ENCODE measurements around the gene FUCA2. TPM values are rescaled to one million over a fixed set of nuclear protein-coding genes. Genes with fewer than 3 reads are reported as not detected.

FUCA2 gene
- total and polyA plus RNA-seq, 4 donors: 24.8 to 79.3 (median 41.5) TPM

GRCh38 chr6:143516690-143517446 lies 5.3 kb upstream of the FUCA2 start:
- WGBS, 2 donors: 76 to 79% methylated on average over 2 of the region's 2 CpGs
- no peak for ATAC-seq (ENCODE audit: insufficient read depth, low FRiP score)

GRCh38 chr6:143515766-143516355 lies 4.3 kb upstream of the FUCA2 start:
- no peak overlapping the region for H3K9ac ChIP-seq (ENCODE audit: insufficient read depth in 1 of 2, low read length in 2 of 2)
- peak overlapping the region in 1 of 2 donors; percentile 76 for H3K27ac ChIP-seq (ENCODE audit: low read depth in 1 of 2, low read length in 1 of 2)
- 80 to 90% methylated on average over 7 of the region's 7 CpGs for WGBS, 2 donors
- no peaks in the 10 kb centered on the region for H3K9me3 ChIP-seq (ENCODE audit: control insufficient read depth in 4 of 4, insufficient read depth in 3 of 4, low read length in 3 of 4)
- ATAC-seq (ENCODE audit: insufficient read depth, low FRiP score) (no peak), DNase-seq (no peak)
- peaks cover 0 to 3% (median 0%) of the 10 kb centered on the region in 3 donors for H3K27me3 ChIP-seq (ENCODE audit: control insufficient read depth in 3 of 3, insufficient read depth in 3 of 3, low read length in 2 of 3)
- H3K4me3 ChIP-seq: no peak overlapping the region
- H3K36me3 ChIP-seq (ENCODE audit: control insufficient read depth in 4 of 4, insufficient read depth in 4 of 4, low read length in 4 of 4): no peaks in the 10 kb centered on the region
- no peak for TF ChIP-seq CTCF (IDR thresholded peaks at IDR 0.05; ENCODE audit: control extremely low read depth, extremely low read depth)
- peaks cover 0 to 23% (median 11%) of the 10 kb centered on the region in 5 donors for H3K4me1 ChIP-seq (ENCODE audit: control insufficient read depth in 5 of 5, insufficient read depth in 5 of 5, low read length in 5 of 5)

More at GRCh38 chr6:143516690-143517446, 5.3 kb upstream of the FUCA2 start:
- no peaks in the 10 kb centered on the region for H3K36me3 ChIP-seq (ENCODE audit: control insufficient read depth in 4 of 4, insufficient read depth in 4 of 4, low read length in 4 of 4)
- no peak overlapping the region for H3K9ac ChIP-seq (ENCODE audit: insufficient read depth in 1 of 2, low read length in 2 of 2)
- no peak for TF ChIP-seq CTCF (IDR thresholded peaks at IDR 0.05; ENCODE audit: control extremely low read depth, extremely low read depth)
- H3K4me3 ChIP-seq: no peak overlapping the region
- peak overlapping the region in 1 of 2 donors; percentile 24 for H3K27ac ChIP-seq (ENCODE audit: low read depth in 1 of 2, low read length in 1 of 2)
- H3K9me3 ChIP-seq (ENCODE audit: control insufficient read depth in 4 of 4, insufficient read depth in 3 of 4, low read length in 3 of 4): no peaks in the 10 kb centered on the region
- H3K27me3 ChIP-seq (ENCODE audit: control insufficient read depth in 3 of 3, insufficient read depth in 3 of 3, low read length in 2 of 3): peaks cover 0 to 3% (median 0%) of the 10 kb centered on the region in 3 donors
- no peak for DNase-seq
- peaks cover 0 to 15% (median 11%) of the 10 kb centered on the region in 5 donors for H3K4me1 ChIP-seq (ENCODE audit: control insufficient read depth in 5 of 5, insufficient read depth in 5 of 5, low read length in 5 of 5)

GRCh38 chr6:143515061-143515760 lies 3.7 kb upstream of the FUCA2 start:
- DNase-seq: peak; percentile 89 to 92 (median 92)
- no peak overlapping the region for H3K9ac ChIP-seq (ENCODE audit: insufficient read depth in 1 of 2, low read length in 2 of 2)
- peaks cover 0 to 3% (median 0%) of the 10 kb centered on the region in 3 donors for H3K27me3 ChIP-seq (ENCODE audit: control insufficient read depth in 3 of 3, insufficient read depth in 3 of 3, low read length in 2 of 3)
- WGBS, 2 donors: 68 to 80% methylated on average over 12 of the region's 12 CpGs
- no peak for TF ChIP-seq CTCF (IDR thresholded peaks at IDR 0.05; ENCODE audit: control extremely low read depth, extremely low read depth)
- no peaks in the 10 kb centered on the region for H3K9me3 ChIP-seq (ENCODE audit: control insufficient read depth in 4 of 4, insufficient read depth in 3 of 4, low read length in 3 of 4)
- H3K36me3 ChIP-seq (ENCODE audit: control insufficient read depth in 4 of 4, insufficient read depth in 4 of 4, low read length in 4 of 4): no peaks in the 10 kb centered on the region
- H3K4me3 ChIP-seq: no peak overlapping the region
- H3K27ac ChIP-seq (ENCODE audit: low read depth in 1 of 2, low read length in 1 of 2): peak overlapping the region in 1 of 2 donors; percentile 76
- no peak for ATAC-seq (ENCODE audit: insufficient read depth, low FRiP score)
- peaks cover 3 to 27% (median 11%) of the 10 kb centered on the region in 5 donors for H3K4me1 ChIP-seq (ENCODE audit: control insufficient read depth in 5 of 5, insufficient read depth in 5 of 5, low read length in 5 of 5)
